SH-SY5Y (cell line): ENCODE results near the gene ALDH1A2.

ENCODE experiments used
- GATA2 ChIP-seq: IDR thresholded peaks from 2 replicates; pipeline ENCODE4 v1.6.1; 2011; ENCODE audit warnings: mild to moderate bottlenecking, low read depth, low read length
- GATA3 ChIP-seq: IDR thresholded peaks from 2 replicates; pipeline ENCODE4 v1.6.1; 2011; ENCODE audit warnings: low read depth, mild to moderate bottlenecking, low read length, moderate library complexity

DNA sequence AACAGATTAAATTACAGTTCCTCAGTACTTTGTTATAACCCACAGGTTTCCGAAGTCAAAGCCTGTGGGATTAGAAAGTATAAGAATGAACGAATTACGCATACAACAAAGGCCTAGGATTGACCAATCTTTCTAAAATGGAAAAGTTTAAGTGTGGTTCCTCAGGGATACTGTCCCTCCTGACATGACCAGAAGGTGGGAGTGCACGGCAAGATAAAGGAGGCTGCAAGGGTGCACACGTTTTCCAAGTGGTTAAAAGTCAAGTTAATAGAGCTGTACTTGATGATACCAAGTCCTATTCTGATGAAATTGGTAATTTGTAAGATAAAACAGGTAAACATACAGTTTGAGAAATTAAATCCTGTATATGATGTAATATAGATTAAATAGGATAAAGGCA, 96.2 kb downstream of the ALDH1A2 start:
- TF ChIP-seq GATA3 (no peak), GATA2 (no peak)
